T-cell (primary cell): ENCODE results near the gene QSOX2. TPM values are rescaled to one million over a fixed set of nuclear protein-coding genes. Genes with fewer than 3 reads are reported as not detected.

Source experiments
- ATAC-seq, 4 experiments: fragments of 200-7000 bp in 3 of 4; fragments of 150-1000 bp in 1 of 4; cut with Tn5 transposase; replicated peaks in 1 of 4; 1 replicate in 3 of 4; 2 replicates in 1 of 4; pipeline ENCODE4 v1.10.0; 2021; ENCODE audit warnings: moderate library complexity in 3 of 4, mild to moderate bottlenecking in 2 of 4, moderate number of reproducible peaks in 1 of 4
- CTCF ChIA-PET, 2 donors: fragments of 300-600 bp; sonication (Branson Sonifier 250); formaldehyde crosslinking; loops; one replicate each; lab custom pipeline; 2022; ENCODE audit warnings: antibody characterized with exemption in 2 of 2; lab: Charles Lee
- POLR2A ChIA-PET, 2 donors: fragments of 300-600 bp; sonication (Branson Sonifier 250); formaldehyde crosslinking; loops; one replicate each; lab custom pipeline; 2022; ENCODE audit warnings: antibody characterized with exemption in 2 of 2; lab: Charles Lee
- DNase-seq, 35 experiments: peaks; one replicate each; pipeline versions ENCODE4 v3.0.0 to v3.0.0-alpha.2; 2013 to 2023
- H3K27ac ChIP-seq: one replicate; pipeline ENCODE4 v1.5.1; 2013; ENCODE audit warnings: low read length
- H3K27me3 ChIP-seq, 2 experiments: replicated peaks in 1 of 2; 1 replicate in 1 of 2; 2 replicates in 1 of 2; pipeline versions ENCODE4 v1.6.1 to v1.7.0; 2013; ENCODE audit warnings: low read length in 1 of 2, mixed read lengths in 1 of 2; ENCODE audit not compliant: control insufficient read depth in 2 of 2, insufficient read depth in 2 of 2; ENCODE audit errors: extremely low read depth in 1 of 2
- H3K36me3 ChIP-seq, 2 donors: 1 replicate in 1 of 2; 2 replicates in 1 of 2; pipeline versions ENCODE4 v1.6.1 to v1.7.0; 2013; ENCODE audit warnings: low read length in 1 of 2; ENCODE audit not compliant: control insufficient read depth in 2 of 2, insufficient read depth in 1 of 2; ENCODE audit errors: extremely low read depth in 1 of 2
- H3K4me1 ChIP-seq, 2 experiments: 1 replicate in 1 of 2; 2 replicates in 1 of 2; pipeline versions ENCODE4 v1.6.1 to v1.7.0; 2013; ENCODE audit warnings: low read length in 2 of 2, mixed read lengths in 1 of 2; ENCODE audit not compliant: insufficient read depth in 2 of 2, control insufficient read depth in 1 of 2; ENCODE audit errors: extremely low read depth in 1 of 2
- H3K4me3 ChIP-seq, 2 donors: 1 replicate in 1 of 2; 2 replicates in 1 of 2; pipeline versions ENCODE4 v1.5.1 to v1.7.0; 2013; ENCODE audit warnings: mild to moderate bottlenecking in 2 of 2, low read length in 1 of 2, moderate library complexity in 1 of 2; ENCODE audit not compliant: control insufficient read depth in 1 of 2; ENCODE audit errors: extremely low read depth in 1 of 2
- H3K9me3 ChIP-seq: 2 replicates; pipeline ENCODE4 v1.7.0; 2013
- H3K27ac Mint-ChIP-seq, 2 donors: one replicate each; pipeline ENCODE4 v1.8.0; 2020 to 2021; ENCODE audit warnings: mild to moderate bottlenecking in 2 of 2, mixed read lengths in 2 of 2
- H3K27me3 Mint-ChIP-seq, 2 donors: one replicate each; pipeline ENCODE4 v1.8.0; 2021 to 2022; ENCODE audit warnings: mixed read lengths in 2 of 2
- H3K36me3 Mint-ChIP-seq: one replicate; pipeline ENCODE4 v1.8.0; 2021; ENCODE audit warnings: mixed read lengths
- H3K4me1 Mint-ChIP-seq, 3 donors: one replicate each; pipeline ENCODE4 v1.8.0; 2020 to 2022; ENCODE audit warnings: mixed read lengths in 3 of 3, mild to moderate bottlenecking in 1 of 3
- H3K4me3 Mint-ChIP-seq, 3 donors: one replicate each; pipeline ENCODE4 v1.8.0; 2020 to 2022; ENCODE audit warnings: mild to moderate bottlenecking in 3 of 3, mixed read lengths in 3 of 3, moderate library complexity in 3 of 3
- H3K9me3 Mint-ChIP-seq, 3 donors: one replicate each; pipeline ENCODE4 v1.8.0; 2020 to 2022; ENCODE audit warnings: mixed read lengths in 3 of 3
- WGBS: methylation state at CpG from one replicate; pipeline ENCODE4 v1.1.5; 2013; ENCODE audit warnings: missing lambda C conversion rate; ENCODE audit not compliant: insufficient coverage; 5-methylcytosine and 5-hydroxymethylcytosine counted together
- total RNA-seq, 35 experiments: library from RNA in 6 of 35; stranded (reverse) in 6 of 35; fragments of 120-200 nt in 1 of 35; gene quantifications; one replicate each; pipeline versions ENCODE4 v1.2.1 to v1.2.4 and lab custom pipeline; 2013 to 2026

Gene QSOX2
- total RNA-seq, 5 donors from 2014 or later (not counting 1 experiment from before 2014, with no cell fraction given), result 14.1 to 19.4 (median 17.0) TPM

- no peak for ATAC-seq
- H3K4me1 ChIP-seq, result peaks cover 0 to 7% of the 10 kb centered on the region in 2 experiments
- Mint-ChIP-seq H3K36me3 (no peaks in the 10 kb centered on the region), H3K4me1 (peaks cover 0 to 5% (median 4%) of the 10 kb centered on the region in 3 donors), H3K27me3 (no peaks in the 10 kb centered on the region), H3K4me3 (no peak overlapping the region), H3K9me3 (no peaks in the 10 kb centered on the region), H3K27ac (no peak overlapping the region)
- no peaks in the 10 kb centered on the region for H3K9me3 ChIP-seq
- DNase-seq, result no peak
- peaks cover 0 to 32% of the 10 kb centered on the region in 2 experiments for H3K27me3 ChIP-seq
- H3K27ac ChIP-seq, result no peak overlapping the region
- POLR2A ChIA-PET, result interaction anchor here in 1 of 2 donors (0.6 kb wide), 1 partner anchor 230 kb away, joined by 4 read pairs; no protein-coding TSS in a partner anchor
- H3K4me3 ChIP-seq, result no peak overlapping the region
- CTCF ChIA-PET, result no interaction called here
- 84% methylated on average over 4 of the region's 10 CpGs for WGBS
- no peaks in the 10 kb centered on the region for H3K36me3 ChIP-seq
Observed at GRCh38 chr9:136250676-136251075, 5.1 kb upstream of the QSOX2 start.

- Histone ChIP-seq H3K4me1 (peaks cover 0 to 10% of the 10 kb centered on the region in 2 experiments), H3K27me3 (peaks cover 0 to 25% of the 10 kb centered on the region in 2 experiments), H3K4me3 (no peak overlapping the region), H3K9me3 (no peaks in the 10 kb centered on the region), H3K36me3 (no peaks in the 10 kb centered on the region), H3K27ac (no peak overlapping the region)
- Mint-ChIP-seq H3K4me3 (no peak overlapping the region), H3K36me3 (no peaks in the 10 kb centered on the region), H3K9me3 (no peaks in the 10 kb centered on the region), H3K4me1 (peaks cover 2 to 6% (median 5%) of the 10 kb centered on the region in 3 donors), H3K27me3 (no peaks in the 10 kb centered on the region), H3K27ac (no peak overlapping the region)
- ATAC-seq (no peak), DNase-seq (no peak)
- CTCF ChIA-PET, result no interaction called here
- POLR2A ChIA-PET, result interaction anchor here in 1 of 2 donors (0.6 kb wide), 1 partner anchor 231 kb away, joined by 4 read pairs; no protein-coding TSS in a partner anchor
- 86% methylated on average over 26 of the region's 30 CpGs for whole genome bisulfite sequencing
Observed at GRCh38 chr9:136249877-136250559, 4.4 kb upstream of the QSOX2 start.

- H3K27ac Mint-ChIP-seq, result no peak overlapping the region
- H3K4me3 Mint-ChIP-seq, result no peak overlapping the region
- Histone ChIP-seq H3K9me3 (no peaks in the 10 kb centered on the region), H3K36me3 (no peaks in the 10 kb centered on the region), H3K4me3 (no peak overlapping the region), H3K27me3 (peaks cover 0 to 17% of the 10 kb centered on the region in 2 experiments), H3K27ac (no peak overlapping the region), H3K4me1 (peaks cover 4 to 18% of the 10 kb centered on the region in 2 experiments)
- no peaks in the 10 kb centered on the region for H3K27me3 Mint-ChIP-seq
- ChIA-PET CTCF (no interaction called here), POLR2A (no interaction called here)
- ATAC-seq, result no peak
- H3K36me3 Mint-ChIP-seq, result no peaks in the 10 kb centered on the region
- no peak for DNase-seq
- WGBS, result 82% methylated on average over 30 of the region's 30 CpGs
- no peaks in the 10 kb centered on the region for H3K9me3 Mint-ChIP-seq
- H3K4me1 Mint-ChIP-seq, result peaks cover 10 to 14% (median 13%) of the 10 kb centered on the region in 3 donors
Observed at GRCh38 chr9:136248951-136249876, 3.6 kb upstream of the QSOX2 start.

DNA sequence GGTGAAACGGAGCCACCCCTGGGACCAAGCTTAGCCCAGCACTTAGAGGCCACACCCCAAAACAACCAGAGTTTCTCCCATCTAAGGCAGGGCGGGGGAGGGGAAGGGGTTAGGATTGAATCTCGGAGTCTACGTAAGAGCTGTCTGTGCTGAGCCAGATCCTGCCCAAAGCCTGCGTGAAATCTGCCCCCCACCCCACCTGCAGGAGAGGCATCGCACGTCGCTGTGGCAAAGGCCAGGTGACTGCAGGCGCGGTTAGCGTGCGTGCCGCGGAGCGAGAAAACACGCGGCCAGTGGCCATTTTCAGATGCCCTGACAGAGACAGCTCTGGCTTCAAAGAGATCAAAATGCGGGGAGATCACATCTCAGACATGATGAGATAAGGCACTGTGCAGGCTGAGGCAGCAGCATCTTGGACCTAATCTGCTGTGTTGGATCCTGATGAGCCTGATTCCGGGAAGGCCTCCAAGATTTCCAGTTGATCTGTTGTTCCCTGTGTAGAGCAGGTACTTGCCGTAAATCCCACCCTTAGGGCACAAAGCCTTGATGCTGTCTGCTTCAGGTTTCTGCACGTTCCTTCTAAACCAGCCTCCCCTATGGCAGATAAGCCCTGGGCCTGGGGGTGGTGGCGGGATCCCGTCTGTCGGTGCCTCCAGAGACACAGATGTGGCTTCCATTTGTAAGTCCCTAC, 2.5 kb upstream of the QSOX2 start:
- peaks cover 21 to 25% (median 24%) of the 10 kb centered on the region in 3 donors for H3K4me1 Mint-ChIP-seq
- H3K4me1 ChIP-seq, result peaks cover 16 to 29% of the 10 kb centered on the region in 2 experiments
- CTCF ChIA-PET, result no interaction called here
- no peaks in the 10 kb centered on the region for H3K36me3 ChIP-seq
- H3K27ac Mint-ChIP-seq, result no peak overlapping the region
- H3K4me3 ChIP-seq, result no peak overlapping the region
- no peaks in the 10 kb centered on the region for H3K36me3 Mint-ChIP-seq
- DNase-seq, result no peak
- H3K9me3 Mint-ChIP-seq, result no peaks in the 10 kb centered on the region
- POLR2A ChIA-PET, result interaction anchor here in 1 of 2 donors (0.6 kb wide), 1 partner anchor 421 kb away, joined by 3 read pairs; no protein-coding TSS in a partner anchor
- H3K27me3 Mint-ChIP-seq, result no peaks in the 10 kb centered on the region
- WGBS, result 86% methylated on average over 12 of the region's 24 CpGs
- H3K27me3 ChIP-seq, result peaks cover 0 to 7% of the 10 kb centered on the region in 2 experiments
- no peak overlapping the region for H3K27ac ChIP-seq
- H3K9me3 ChIP-seq, result no peaks in the 10 kb centered on the region
- ATAC-seq, result no peak
- H3K4me3 Mint-ChIP-seq, result no peak overlapping the region

DNA sequence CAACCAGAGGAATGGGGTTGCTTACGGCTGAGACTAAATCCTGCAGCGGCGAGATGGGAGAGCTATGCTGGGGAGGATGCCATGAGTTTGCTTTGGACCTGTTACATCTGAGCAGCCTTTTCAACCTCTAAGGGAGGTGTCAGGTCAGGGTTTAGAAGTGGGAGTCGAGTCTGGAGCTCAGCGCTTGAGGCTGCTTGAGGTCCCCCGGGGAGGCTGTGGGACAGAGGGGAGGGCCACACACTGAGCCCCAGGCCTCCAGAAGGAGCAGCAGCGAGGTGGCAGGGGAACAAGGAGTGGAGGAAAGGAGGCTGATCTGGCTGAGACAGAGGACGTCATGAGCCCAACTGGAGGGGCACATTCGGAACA, 1.9 kb upstream of the QSOX2 start:
- no peak for DNase-seq

More for the DNA sequence above, 1.9 kb upstream of the QSOX2 start:
- no peak for ATAC-seq
- 75% methylated on average over 5 of the region's 9 CpGs for WGBS
- no peak overlapping the region for H3K27ac Mint-ChIP-seq
- peaks cover 26 to 30% (median 29%) of the 10 kb centered on the region in 3 donors for H3K4me1 Mint-ChIP-seq
- POLR2A ChIA-PET, result interaction anchor here in 1 of 2 donors (0.6 kb wide), 1 partner anchor 422 kb away, joined by 3 read pairs; no protein-coding TSS in a partner anchor
- H3K4me3 Mint-ChIP-seq, result no peak overlapping the region
- Histone ChIP-seq H3K9me3 (no peaks in the 10 kb centered on the region), H3K27ac (no peak overlapping the region), H3K36me3 (no peaks in the 10 kb centered on the region), H3K27me3 (peaks cover 0 to 1% of the 10 kb centered on the region in 2 experiments), H3K4me1 (peaks cover 17 to 34% of the 10 kb centered on the region in 2 experiments), H3K4me3 (no peak overlapping the region)
- no peaks in the 10 kb centered on the region for H3K9me3 Mint-ChIP-seq
- CTCF ChIA-PET, result no interaction called here
- no peaks in the 10 kb centered on the region for H3K27me3 Mint-ChIP-seq
- no peaks in the 10 kb centered on the region for H3K36me3 Mint-ChIP-seq
